Activated T-cell treated with anti-CD3 and anti-CD28 coated beads, Interleukin-2, amount 50 U/mL, for 72 hours (primary cell): Measurements from ENCODE around the gene IQGAP1. TPM values are rescaled to one million over a fixed set of nuclear protein-coding genes. Genes with fewer than 3 reads are reported as not detected.
"Not testable (repeated sequence)": the region's sequence is repeated elsewhere in the genome, so short reads cannot be mapped to it uniquely, and the experiment has no call there.

Experiments used
- ATAC-seq, 2 donors: fragments of 150-1000 bp; cut with Tn5 transposase; replicated peaks in 1 of 2; 2 replicates each; pipeline ENCODE4 v1.10.0; 2021; ENCODE audit warnings: moderate library complexity in 2 of 2, mild to moderate bottlenecking in 1 of 2
- DNase-seq, 2 donors: peaks; one replicate each; pipeline ENCODE4 v3.0.0; 2021 to 2022; ENCODE audit warnings: mixed read lengths in 1 of 2
- H3K27ac Mint-ChIP-seq: one replicate; pipeline ENCODE4 v1.8.0; 2022; ENCODE audit warnings: mild to moderate bottlenecking, moderate library complexity, mixed read lengths
- H3K27me3 Mint-ChIP-seq: one replicate; pipeline ENCODE4 v1.8.0; 2022; ENCODE audit warnings: low read depth, mixed read lengths
- H3K36me3 Mint-ChIP-seq, 2 donors: one replicate each; pipeline ENCODE4 v1.8.0; 2022; ENCODE audit warnings: mixed read lengths in 2 of 2, mild to moderate bottlenecking in 1 of 2; ENCODE audit not compliant: insufficient read depth in 2 of 2
- H3K4me1 Mint-ChIP-seq: one replicate; pipeline ENCODE4 v1.8.0; 2022; ENCODE audit warnings: low read depth, mixed read lengths
- H3K4me3 Mint-ChIP-seq, 2 donors: one replicate each; pipeline ENCODE4 v1.8.0; 2022; ENCODE audit warnings: mild to moderate bottlenecking in 2 of 2, mixed read lengths in 2 of 2, moderate library complexity in 2 of 2
- H3K9me3 Mint-ChIP-seq, 2 donors: one replicate each; pipeline ENCODE4 v1.8.0; 2022; ENCODE audit warnings: mixed read lengths in 2 of 2
- total RNA-seq, 2 donors: library from RNA; stranded (reverse); gene quantifications; one replicate each; pipeline ENCODE4 v1.2.3, GENCODE V29; 2022

The IQGAP1 gene, protein sequence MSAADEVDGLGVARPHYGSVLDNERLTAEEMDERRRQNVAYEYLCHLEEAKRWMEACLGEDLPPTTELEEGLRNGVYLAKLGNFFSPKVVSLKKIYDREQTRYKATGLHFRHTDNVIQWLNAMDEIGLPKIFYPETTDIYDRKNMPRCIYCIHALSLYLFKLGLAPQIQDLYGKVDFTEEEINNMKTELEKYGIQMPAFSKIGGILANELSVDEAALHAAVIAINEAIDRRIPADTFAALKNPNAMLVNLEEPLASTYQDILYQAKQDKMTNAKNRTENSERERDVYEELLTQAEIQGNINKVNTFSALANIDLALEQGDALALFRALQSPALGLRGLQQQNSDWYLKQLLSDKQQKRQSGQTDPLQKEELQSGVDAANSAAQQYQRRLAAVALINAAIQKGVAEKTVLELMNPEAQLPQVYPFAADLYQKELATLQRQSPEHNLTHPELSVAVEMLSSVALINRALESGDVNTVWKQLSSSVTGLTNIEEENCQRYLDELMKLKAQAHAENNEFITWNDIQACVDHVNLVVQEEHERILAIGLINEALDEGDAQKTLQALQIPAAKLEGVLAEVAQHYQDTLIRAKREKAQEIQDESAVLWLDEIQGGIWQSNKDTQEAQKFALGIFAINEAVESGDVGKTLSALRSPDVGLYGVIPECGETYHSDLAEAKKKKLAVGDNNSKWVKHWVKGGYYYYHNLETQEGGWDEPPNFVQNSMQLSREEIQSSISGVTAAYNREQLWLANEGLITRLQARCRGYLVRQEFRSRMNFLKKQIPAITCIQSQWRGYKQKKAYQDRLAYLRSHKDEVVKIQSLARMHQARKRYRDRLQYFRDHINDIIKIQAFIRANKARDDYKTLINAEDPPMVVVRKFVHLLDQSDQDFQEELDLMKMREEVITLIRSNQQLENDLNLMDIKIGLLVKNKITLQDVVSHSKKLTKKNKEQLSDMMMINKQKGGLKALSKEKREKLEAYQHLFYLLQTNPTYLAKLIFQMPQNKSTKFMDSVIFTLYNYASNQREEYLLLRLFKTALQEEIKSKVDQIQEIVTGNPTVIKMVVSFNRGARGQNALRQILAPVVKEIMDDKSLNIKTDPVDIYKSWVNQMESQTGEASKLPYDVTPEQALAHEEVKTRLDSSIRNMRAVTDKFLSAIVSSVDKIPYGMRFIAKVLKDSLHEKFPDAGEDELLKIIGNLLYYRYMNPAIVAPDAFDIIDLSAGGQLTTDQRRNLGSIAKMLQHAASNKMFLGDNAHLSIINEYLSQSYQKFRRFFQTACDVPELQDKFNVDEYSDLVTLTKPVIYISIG (N-terminal part only)
- 100 to 1,000 TPM; 177 to 184 TPM for total RNA-seq

DNA sequence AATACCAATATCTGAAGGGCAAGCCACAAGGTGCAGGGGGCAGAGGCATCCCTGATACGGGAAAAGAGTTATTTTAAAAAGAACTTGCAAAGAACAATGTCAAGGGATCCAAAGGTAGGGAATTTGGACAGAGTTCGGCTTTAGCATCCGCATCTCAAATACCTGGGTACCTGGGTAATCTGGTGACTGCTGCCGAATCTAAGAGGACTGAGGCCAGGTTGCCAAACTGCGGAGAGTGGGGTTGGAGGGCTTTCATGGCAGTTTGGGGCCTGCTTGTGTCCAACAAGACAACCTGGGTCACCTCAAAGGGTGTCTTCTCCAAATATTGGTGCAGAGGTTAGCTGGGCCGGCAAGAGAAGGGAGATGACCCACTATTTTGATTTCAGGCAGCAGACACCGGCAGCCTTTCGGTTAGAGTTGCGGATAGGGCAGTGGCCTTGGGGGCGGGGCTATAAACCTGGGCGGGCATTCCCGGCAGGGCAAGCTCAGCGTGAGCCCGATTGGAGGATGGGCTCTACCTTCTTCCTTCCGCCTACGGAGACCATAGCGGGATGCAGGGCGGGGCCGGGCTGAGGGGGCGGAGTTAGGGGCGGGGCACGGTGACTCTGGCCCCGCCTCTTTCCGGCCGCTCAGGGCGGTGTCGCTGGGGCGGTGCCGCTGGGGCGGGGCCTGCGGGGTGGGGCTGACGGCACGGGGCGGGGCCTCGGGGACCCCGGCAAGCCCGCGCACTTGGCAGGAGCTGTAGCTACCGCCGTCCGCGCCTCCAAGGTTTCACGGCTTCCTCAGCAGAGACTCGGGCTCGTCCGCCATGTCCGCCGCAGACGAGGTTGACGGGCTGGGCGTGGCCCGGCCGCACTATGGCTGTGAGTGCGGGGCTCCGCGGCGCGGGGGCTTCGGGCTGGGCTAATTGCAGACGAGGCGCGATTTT, at the start of gene IQGAP1:
Gene IQGAP1 (plus strand): TSS at position 709 of the 928 bp plus-strand sequence. CDS start 100 bp downstream, at position 809.
- peak; percentile 92 to 95 for ATAC-seq
- DNase-seq: peak; percentile 98 to 99
- Mint-ChIP-seq H3K27me3 (no peaks in the 10 kb centered on the region), H3K36me3 (peaks cover 11 to 33% of the 10 kb centered on the region in 2 donors), H3K4me1 (peaks cover 44% of the 10 kb centered on the region), H3K9me3 (no peaks in the 10 kb centered on the region), H3K4me3 (peak within 1 kb of the TSS; percentile 93 to 95), H3K27ac (peak within 1 kb of the TSS; percentile 96)

DNA sequence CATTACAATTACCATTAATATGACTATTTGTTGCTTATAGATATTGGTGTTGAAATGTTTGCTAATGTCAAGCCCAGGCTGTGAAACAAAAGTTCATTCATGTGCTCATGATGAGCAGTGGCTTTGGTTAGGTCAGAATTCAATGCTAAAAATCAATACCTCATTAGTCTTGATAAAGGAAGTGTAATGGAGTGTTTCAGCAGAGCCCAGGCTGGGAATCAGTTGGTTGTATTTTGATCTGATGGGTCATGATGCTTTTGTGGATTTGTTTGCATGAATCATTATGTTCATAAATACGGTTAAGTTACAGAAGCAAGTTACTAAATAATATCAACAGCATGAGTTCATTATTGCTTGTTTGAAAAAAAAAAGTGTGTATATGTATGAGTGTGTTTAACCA, 49.5 kb upstream of the IQGAP1 start:
- H3K9me3 Mint-ChIP-seq: no peaks in the 10 kb centered on the region
- H3K27me3 Mint-ChIP-seq: no peaks in the 10 kb centered on the region
- peaks cover 21% of the 10 kb centered on the region for H3K4me1 Mint-ChIP-seq
- H3K27ac Mint-ChIP-seq: no peak overlapping the region
- ATAC-seq (no peak), DNase-seq (no peak)
- no peaks in the 10 kb centered on the region for H3K36me3 Mint-ChIP-seq
- H3K4me3 Mint-ChIP-seq: no peak overlapping the region

DNA sequence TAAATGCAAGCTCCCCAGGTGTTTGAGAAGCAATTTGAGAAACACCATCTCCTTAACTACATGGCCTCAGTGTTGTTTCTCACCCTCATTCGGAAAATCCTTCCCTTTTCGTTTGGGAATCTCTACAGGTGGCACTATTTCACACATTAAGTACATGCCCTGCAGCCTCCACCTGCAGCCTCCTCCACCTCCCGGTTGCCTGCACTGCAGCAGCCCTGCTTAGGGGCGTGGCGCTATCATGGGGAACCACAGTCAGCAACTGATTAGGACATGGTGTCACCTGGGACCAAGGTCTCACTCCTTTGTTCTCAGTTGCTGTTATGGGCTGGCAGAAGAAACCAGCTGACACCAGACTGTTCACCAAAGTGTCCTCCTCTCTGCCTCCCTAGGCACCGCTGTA, 47.7 kb upstream of the IQGAP1 start:
- Mint-ChIP-seq H3K4me1 (peaks cover 26% of the 10 kb centered on the region), H3K36me3 (no peaks in the 10 kb centered on the region), H3K9me3 (no peaks in the 10 kb centered on the region), H3K27me3 (no peaks in the 10 kb centered on the region), H3K4me3 (no peak overlapping the region), H3K27ac (no peak overlapping the region)
- ATAC-seq: no peak
- DNase-seq: no peak

DNA sequence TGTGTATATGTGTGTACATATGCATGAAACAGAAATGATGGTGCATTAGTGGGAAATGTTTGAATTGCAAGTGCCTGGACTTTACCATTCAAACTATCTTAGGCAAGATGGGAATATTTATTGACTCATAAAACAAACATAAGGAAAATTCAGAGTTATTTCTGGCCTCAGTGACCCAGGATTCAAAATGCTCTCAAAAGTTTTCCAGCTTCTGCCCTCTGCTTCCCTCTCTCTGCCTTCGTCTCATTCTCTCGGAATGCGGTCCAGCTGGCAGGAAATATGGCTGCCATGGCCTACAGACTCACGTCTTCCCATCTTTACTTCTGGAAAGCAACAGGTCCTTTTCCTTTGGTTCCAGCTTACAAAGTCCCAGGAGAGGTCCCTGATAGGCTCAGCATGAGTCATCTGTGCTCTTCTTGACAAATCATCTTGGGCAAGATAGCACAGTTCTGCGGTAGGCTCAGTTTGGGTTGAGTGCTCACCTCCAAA, 44.7 kb upstream of the IQGAP1 start:
- DNase-seq (no peak), ATAC-seq (no peak)
- Mint-ChIP-seq H3K4me3 (no peak overlapping the region), H3K36me3 (no peaks in the 10 kb centered on the region), H3K9me3 (no peaks in the 10 kb centered on the region), H3K27me3 (no peaks in the 10 kb centered on the region), H3K4me1 (peaks cover 17% of the 10 kb centered on the region), H3K27ac (no peak overlapping the region)

DNA sequence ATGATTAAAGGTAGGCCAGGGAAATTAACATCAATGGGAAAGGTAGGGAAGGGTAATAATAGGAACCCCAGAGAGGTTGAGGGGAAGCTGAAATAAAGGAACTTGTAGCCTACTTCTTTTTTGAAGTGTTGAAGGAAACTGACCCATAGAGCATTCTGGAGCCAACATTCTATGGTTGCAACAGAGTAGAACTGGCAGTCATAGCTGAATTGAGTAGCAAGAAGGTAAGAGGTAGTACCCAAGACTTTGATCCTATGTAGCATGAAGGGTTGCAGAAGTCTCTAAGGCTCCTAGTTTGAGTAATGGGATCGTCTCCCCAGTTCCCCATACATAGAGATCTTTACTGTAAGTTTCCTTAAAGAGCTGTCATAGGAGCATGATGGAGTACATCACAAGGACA, 43.4 kb upstream of the IQGAP1 start:
- Mint-ChIP-seq H3K36me3 (no peaks in the 10 kb centered on the region), H3K9me3 (no peaks in the 10 kb centered on the region), H3K27me3 (no peaks in the 10 kb centered on the region), H3K4me1 (peaks cover 17% of the 10 kb centered on the region), H3K27ac (no peak overlapping the region), H3K4me3 (no peak overlapping the region)
- DNase-seq: no peak
- ATAC-seq: no peak

DNA sequence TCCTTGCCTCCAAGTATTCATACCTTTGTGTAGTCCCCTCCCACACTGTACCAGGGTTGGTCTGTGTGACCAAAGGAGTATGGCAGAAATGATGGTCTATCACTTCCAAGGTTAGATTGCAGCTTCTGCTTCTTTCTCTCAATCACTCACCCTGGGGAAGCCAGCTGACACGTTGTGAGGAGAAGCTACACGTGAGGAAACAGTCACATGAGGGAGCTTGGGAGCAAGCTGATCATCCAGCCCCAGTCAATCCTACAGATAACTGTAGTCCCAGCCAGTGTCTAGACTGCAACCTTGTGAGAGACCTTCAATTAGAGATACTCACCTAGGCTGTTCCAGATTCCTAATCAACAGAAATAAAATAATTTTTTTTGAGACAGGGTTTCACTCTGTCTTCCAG, 42.2 kb upstream of the IQGAP1 start:
- Mint-ChIP-seq H3K27me3 (no peaks in the 10 kb centered on the region), H3K4me3 (no peak overlapping the region), H3K9me3 (no peaks in the 10 kb centered on the region), H3K36me3 (no peaks in the 10 kb centered on the region), H3K4me1 (peaks cover 17% of the 10 kb centered on the region), H3K27ac (no peak overlapping the region)
- no peak for ATAC-seq
- DNase-seq: no peak

DNA sequence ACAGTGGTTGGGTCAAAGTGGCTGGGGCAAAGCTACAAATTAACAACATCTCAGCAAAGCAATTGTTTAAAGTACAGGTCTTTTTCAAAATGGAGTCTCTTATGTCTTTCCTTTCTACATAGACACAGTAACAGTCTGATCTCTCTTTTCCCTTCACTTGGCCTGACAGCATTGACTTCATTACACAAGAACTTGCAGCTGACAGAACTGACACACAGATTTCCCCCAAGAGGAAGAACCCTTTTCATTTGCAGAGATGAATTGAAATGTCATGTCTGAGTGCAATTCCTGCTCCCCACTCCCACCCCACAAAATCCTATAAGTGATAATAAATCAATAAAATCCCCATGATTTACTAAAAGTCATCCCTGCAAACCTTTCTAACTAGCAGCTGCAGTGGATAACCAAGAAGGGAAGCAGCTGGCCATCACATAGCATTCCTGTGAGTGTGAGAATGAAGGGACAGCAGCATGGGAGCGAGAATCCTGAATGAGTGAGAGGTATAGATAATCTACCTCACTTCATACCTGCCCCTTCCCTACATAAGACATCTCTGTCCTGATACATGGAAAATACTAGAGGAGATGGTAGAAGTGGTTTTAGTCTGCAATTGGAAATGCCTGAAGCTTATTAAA, 40.5 kb upstream of the IQGAP1 start:
- not testable (repeated sequence) for H3K9me3 Mint-ChIP-seq, H3K36me3 Mint-ChIP-seq, DNase-seq, H3K27me3 Mint-ChIP-seq, H3K4me3 Mint-ChIP-seq, ATAC-seq, H3K27ac Mint-ChIP-seq
- peaks cover 18% of the 10 kb centered on the region for H3K4me1 Mint-ChIP-seq

DNA sequence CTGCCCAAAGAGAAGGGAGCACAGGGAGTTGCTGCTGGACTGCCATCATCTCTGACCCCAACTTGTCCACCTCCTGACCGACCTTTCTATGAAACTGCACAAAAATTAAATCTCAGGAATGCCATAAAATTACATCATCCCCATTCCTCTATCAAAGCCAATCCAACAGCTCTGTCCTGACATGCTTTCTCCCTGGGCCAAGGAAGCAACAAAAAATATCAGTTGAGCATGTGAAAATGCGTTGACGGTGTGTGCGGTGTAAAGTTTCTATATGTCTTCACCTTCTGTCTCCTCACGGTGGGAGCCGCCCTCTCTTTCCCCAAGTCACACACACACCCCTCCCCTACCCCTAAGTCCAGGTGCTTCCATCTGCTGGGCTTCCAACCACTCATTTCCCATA, 39.6 kb upstream of the IQGAP1 start:
- H3K4me3 Mint-ChIP-seq: no peak overlapping the region
- H3K9me3 Mint-ChIP-seq: no peaks in the 10 kb centered on the region
- ATAC-seq (no peak), DNase-seq (no peak)
- no peak overlapping the region for H3K27ac Mint-ChIP-seq
- peaks cover 0 to 2% of the 10 kb centered on the region in 2 donors for H3K36me3 Mint-ChIP-seq
- peaks cover 15% of the 10 kb centered on the region for H3K4me1 Mint-ChIP-seq
- no peaks in the 10 kb centered on the region for H3K27me3 Mint-ChIP-seq

DNA sequence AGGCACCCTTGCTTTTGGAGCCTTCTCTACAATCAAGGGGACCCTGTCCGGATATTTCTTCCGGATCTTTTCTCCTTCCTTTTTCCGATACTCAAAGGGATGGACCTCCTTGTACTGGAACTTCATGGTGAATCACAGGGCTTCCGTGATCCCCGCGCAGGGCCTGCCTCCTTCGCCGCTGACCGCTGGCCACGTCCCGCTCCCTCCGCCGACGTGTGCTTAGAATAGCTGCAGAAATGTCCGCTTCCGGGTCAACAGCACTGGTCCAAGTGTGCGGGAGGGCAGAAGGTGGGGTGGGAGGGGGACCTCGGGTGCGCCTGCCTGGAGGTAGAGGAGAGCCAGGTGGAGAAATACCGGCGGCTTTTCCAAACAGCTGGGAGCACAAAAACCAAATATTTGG, 39.0 kb upstream of the IQGAP1 start:
- Mint-ChIP-seq H3K9me3 (no peaks in the 10 kb centered on the region), H3K36me3 (peaks cover 0 to 2% of the 10 kb centered on the region in 2 donors), H3K4me3 (no peak overlapping the region), H3K27me3 (no peaks in the 10 kb centered on the region), H3K27ac (no peak overlapping the region), H3K4me1 (peaks cover 10% of the 10 kb centered on the region)
- ATAC-seq (no peak), DNase-seq (no peak)

DNA sequence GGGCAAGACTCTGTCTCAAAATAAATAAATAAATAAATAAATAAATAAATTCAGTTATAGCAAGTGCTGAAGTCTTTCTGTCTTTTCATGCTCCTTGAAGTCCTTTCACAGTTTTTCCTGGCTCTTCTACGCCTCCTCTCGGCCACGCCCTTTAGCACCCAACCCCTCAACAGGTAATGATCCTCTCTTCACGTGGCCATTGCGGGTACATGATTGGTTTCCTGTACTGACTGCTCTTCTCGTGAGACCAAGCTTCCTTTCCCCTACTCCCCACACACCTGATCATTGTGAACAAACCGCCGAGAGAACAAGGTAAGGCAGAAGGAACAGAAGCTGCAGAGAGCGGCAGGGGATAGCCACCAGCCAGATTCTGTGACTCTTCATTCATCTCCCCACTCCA, 38.2 kb upstream of the IQGAP1 start:
- no peak overlapping the region for H3K4me3 Mint-ChIP-seq
- H3K27me3 Mint-ChIP-seq: no peaks in the 10 kb centered on the region
- DNase-seq (no peak), ATAC-seq (no peak)
- H3K9me3 Mint-ChIP-seq: no peaks in the 10 kb centered on the region
- H3K4me1 Mint-ChIP-seq: peaks cover 10% of the 10 kb centered on the region
- peaks cover 0 to 2% of the 10 kb centered on the region in 2 donors for H3K36me3 Mint-ChIP-seq
- H3K27ac Mint-ChIP-seq: no peak overlapping the region

DNA sequence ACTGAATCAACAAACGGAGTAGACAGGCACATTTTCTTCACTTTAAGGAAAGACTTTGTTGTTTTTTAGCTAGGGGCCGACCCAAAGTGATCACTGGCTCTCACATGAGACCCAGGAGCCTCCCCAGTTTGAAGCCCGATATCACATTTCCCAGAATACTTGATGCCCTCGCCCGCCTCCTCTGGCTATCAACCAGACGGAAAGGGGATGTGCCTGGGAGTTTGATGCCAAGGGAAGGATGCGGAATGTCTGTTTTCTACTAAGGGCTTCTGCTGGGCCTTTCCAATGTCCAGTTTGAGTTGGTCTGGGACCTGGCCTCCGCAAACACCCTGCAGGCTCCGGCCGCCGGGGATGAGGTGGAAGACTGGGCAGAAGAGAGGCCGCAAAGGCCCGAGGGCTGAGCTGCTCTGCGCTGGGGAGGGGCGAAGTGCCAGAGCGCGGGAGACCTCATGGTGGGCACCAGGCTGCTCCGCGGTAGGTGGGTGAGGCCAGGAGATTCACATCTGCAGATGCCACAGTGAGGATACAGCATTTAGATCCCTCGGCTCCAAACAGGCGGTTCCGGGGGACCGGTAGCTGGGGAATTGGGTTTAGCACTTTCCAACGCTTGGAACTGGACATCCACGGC, 36.4 kb upstream of the IQGAP1 start:
- Mint-ChIP-seq H3K9me3 (no peaks in the 10 kb centered on the region), H3K36me3 (peaks cover 0 to 2% of the 10 kb centered on the region in 2 donors), H3K27me3 (no peaks in the 10 kb centered on the region), H3K27ac (peak overlapping the region; percentile 28), H3K4me1 (peaks cover 10% of the 10 kb centered on the region), H3K4me3 (peak overlapping the region; percentile 90 to 95)
- ATAC-seq (peak; percentile 23 to 28), DNase-seq (no peak)
